CD4-positive, alpha-beta T cell (primary cell): ENCODE results near the gene EMP3. TPM values are rescaled to one million over a fixed set of nuclear protein-coding genes. Genes with fewer than 3 reads are reported as not detected.

ENCODE experiments used
- ATAC-seq: fragments of 200-7000 bp; cut with Tn5 transposase; one replicate; pipeline ENCODE4 v1.10.0; 2022; ENCODE audit warnings: mild to moderate bottlenecking; ENCODE audit not compliant: poor library complexity
- CTCF ChIA-PET: fragments of 350-600 bp; sonication (Branson Sonifier 250); formaldehyde crosslinking; loops from one replicate; lab custom pipeline; 2021; ENCODE audit warnings: antibody characterized with exemption, inconsistent platforms; lab: Charles Lee
- POLR2A ChIA-PET: fragments of 350-600 bp; sonication (Branson Sonifier 250); formaldehyde crosslinking; loops from one replicate; lab custom pipeline; 2021; ENCODE audit warnings: antibody characterized with exemption, inconsistent platforms; lab: Charles Lee
- DNase-seq, 14 experiments: peaks; one replicate each; pipeline ENCODE4 v3.0.0-alpha.2; 2013 to 2020; ENCODE audit warnings: mixed read lengths in 2 of 14
- H3K27ac ChIP-seq, 2 donors: one replicate each; pipeline versions ENCODE4 v1.5.1 to v1.7.0; 2013; ENCODE audit warnings: low read length in 2 of 2, low read depth in 1 of 2, mild to moderate bottlenecking in 1 of 2
- H3K27me3 ChIP-seq, 2 experiments: 1 replicate in 1 of 2; 2 replicates in 1 of 2; pipeline versions ENCODE4 v1.6.1 to v1.7.0; 2013; ENCODE audit warnings: low read length in 2 of 2, control low read depth in 1 of 2, mild to moderate bottlenecking in 1 of 2, moderate library complexity in 1 of 2; ENCODE audit not compliant: insufficient read depth in 2 of 2, control insufficient read depth in 1 of 2
- H3K36me3 ChIP-seq: one replicate; pipeline ENCODE4 v1.6.1; 2013; ENCODE audit warnings: low read length, control low read depth; ENCODE audit not compliant: insufficient read depth
- H3K4me1 ChIP-seq: one replicate; pipeline ENCODE4 v1.6.1; 2013; ENCODE audit warnings: low read length, control low read depth; ENCODE audit not compliant: insufficient read depth
- H3K4me3 ChIP-seq: one replicate; pipeline ENCODE4 v1.5.1; 2013; ENCODE audit warnings: mild to moderate bottlenecking, low read length, moderate library complexity
- H3K9me3 ChIP-seq, 2 experiments: 1 replicate in 1 of 2; 2 replicates in 1 of 2; pipeline versions ENCODE4 v1.6.1 to v1.7.0; 2013; ENCODE audit warnings: low read length in 2 of 2, mild to moderate bottlenecking in 2 of 2, control low read depth in 1 of 2, moderate library complexity in 1 of 2; ENCODE audit not compliant: control insufficient read depth in 1 of 2, insufficient read depth in 1 of 2
- H3K27ac Mint-ChIP-seq: one replicate; pipeline ENCODE4 v1.8.0; 2020; ENCODE audit warnings: mixed read lengths
- H3K27me3 Mint-ChIP-seq: one replicate; pipeline ENCODE4 v1.8.0; 2021; ENCODE audit warnings: mixed read lengths
- H3K36me3 Mint-ChIP-seq: one replicate; pipeline ENCODE4 v1.8.0; 2021; ENCODE audit warnings: low read depth, mixed read lengths
- H3K4me1 Mint-ChIP-seq: one replicate; pipeline ENCODE4 v1.8.0; 2021; ENCODE audit warnings: low read depth, mixed read lengths
- H3K4me3 Mint-ChIP-seq: one replicate; pipeline ENCODE4 v1.8.0; 2020; ENCODE audit warnings: mild to moderate bottlenecking, mixed read lengths
- H3K9me3 Mint-ChIP-seq: one replicate; pipeline ENCODE4 v1.8.0; 2020; ENCODE audit warnings: mixed read lengths
- CTCF ChIP-seq: fragments of 200-600 bp; IDR thresholded peaks from one replicate; pipeline ENCODE4 v1.8.0; 2022; ENCODE audit warnings: antibody characterized with exemption, mild to moderate bottlenecking
- intact Hi-C, 2 experiments: fragments of 100-400 bp; cut with DNase I in 1 of 2; cut with micrococcal nuclease in 1 of 2; formaldehyde crosslinking; loops; one replicate each; pipeline versions ENCODE4 v1.15.1 to v1.9.0; 2023 to 2025; cut with DNase I, micrococcal nuclease
- total RNA-seq, 174 experiments: library from RNA in 2 of 174; stranded (reverse) in 2 of 174; gene quantifications; one replicate each; pipeline ENCODE4 v1.2.3 and lab custom pipeline; 2021 to 2026

Gene EMP3
- total RNA-seq, 2 experiments from 2014 or later: 185 to 201 TPM

GRCh38 chr19:48284896-48285295 is 40.5 kb upstream of the EMP3 start:
- Histone ChIP-seq H3K27me3 (no peaks in the 10 kb centered on the region), H3K9me3 (peaks cover 5 to 14% of the 10 kb centered on the region in 2 experiments), H3K4me1 (no peaks in the 10 kb centered on the region), H3K36me3 (no peaks in the 10 kb centered on the region), H3K4me3 (no peak overlapping the region), H3K27ac (no peak overlapping the region)
- TF ChIP-seq CTCF: no peak
- H3K27me3 Mint-ChIP-seq: peaks cover 14% of the 10 kb centered on the region
- intact Hi-C loops: no loop called here
- H3K27ac Mint-ChIP-seq: no peak overlapping the region
- CTCF ChIA-PET: no interaction called here
- POLR2A ChIA-PET: no interaction called here
- DNase-seq (no peak), ATAC-seq (no peak)
- H3K9me3 Mint-ChIP-seq: peaks cover 4% of the 10 kb centered on the region
- no peaks in the 10 kb centered on the region for H3K4me1 Mint-ChIP-seq
- H3K4me3 Mint-ChIP-seq: no peak overlapping the region
- no peaks in the 10 kb centered on the region for H3K36me3 Mint-ChIP-seq

DNA sequence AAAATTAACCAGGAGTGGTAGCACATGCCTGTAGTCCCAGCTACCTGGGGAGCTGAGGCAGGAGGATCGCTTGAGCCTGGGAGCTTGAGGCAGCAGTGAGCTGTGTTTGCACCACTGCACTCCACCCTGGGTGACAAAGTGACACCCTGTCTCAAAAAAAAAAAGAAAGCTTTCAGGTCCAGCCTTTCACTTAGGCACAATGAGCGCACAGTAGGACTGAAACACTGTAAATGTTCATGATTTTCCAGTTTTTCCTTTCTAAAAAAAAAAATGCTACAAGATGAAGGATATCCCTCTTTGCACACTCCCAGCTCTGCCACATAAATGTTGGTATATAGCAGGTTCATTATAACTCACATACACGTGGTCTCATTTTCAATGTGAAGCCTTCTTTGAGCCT is 37.6 kb upstream of the EMP3 start:
- H3K4me1 ChIP-seq: peaks cover 10% of the 10 kb centered on the region
- POLR2A ChIA-PET: no interaction called here
- H3K9me3 Mint-ChIP-seq: peaks cover 4% of the 10 kb centered on the region
- CTCF ChIA-PET: no interaction called here
- no peaks in the 10 kb centered on the region for H3K36me3 ChIP-seq
- no peak overlapping the region for H3K4me3 ChIP-seq
- no peaks in the 10 kb centered on the region for H3K27me3 ChIP-seq
- H3K27ac ChIP-seq: no peak overlapping the region
- no peak for TF ChIP-seq CTCF
- H3K27me3 Mint-ChIP-seq: peaks cover 15% of the 10 kb centered on the region
- no peaks in the 10 kb centered on the region for H3K36me3 Mint-ChIP-seq
- no peak overlapping the region for H3K27ac Mint-ChIP-seq
- no peaks in the 10 kb centered on the region for H3K4me1 Mint-ChIP-seq
- no peak for DNase-seq
- intact Hi-C loops: no loop called here
- H3K4me3 Mint-ChIP-seq: no peak overlapping the region
- ATAC-seq: no peak
- peaks cover 5 to 13% of the 10 kb centered on the region in 2 experiments for H3K9me3 ChIP-seq

DNA sequence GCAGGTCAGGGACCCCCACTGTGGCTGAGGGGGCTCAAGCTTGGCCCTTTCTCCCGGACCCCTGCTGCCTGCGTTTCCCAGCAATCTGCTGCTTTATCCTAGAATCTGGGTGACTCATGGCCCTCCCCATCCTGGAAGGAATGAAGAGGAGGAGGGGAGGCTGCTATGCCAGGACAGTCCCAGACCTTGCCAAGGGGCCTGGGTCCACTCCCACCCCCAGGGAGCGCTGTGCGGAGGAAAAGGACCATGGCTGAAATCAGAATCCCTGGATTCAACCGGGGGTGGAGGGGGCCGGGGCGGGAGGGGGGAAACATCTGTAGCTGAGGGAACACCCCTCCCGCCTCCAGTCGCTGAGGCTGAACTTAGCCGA is 35.0 kb upstream of the EMP3 start:
- no peaks in the 10 kb centered on the region for H3K36me3 Mint-ChIP-seq
- H3K4me3 Mint-ChIP-seq: peak overlapping the region; percentile 25
- H3K36me3 ChIP-seq: no peaks in the 10 kb centered on the region
- no peak for ATAC-seq
- POLR2A ChIA-PET: no interaction called here
- CTCF ChIA-PET: interaction anchor here (1.8 kb wide), 1 partner anchor 43 kb away, joined by 6 read pairs; no protein-coding TSS in a partner anchor
- H3K27me3 Mint-ChIP-seq: peaks cover 18% of the 10 kb centered on the region
- H3K27ac ChIP-seq: no peak overlapping the region
- H3K9me3 Mint-ChIP-seq: peaks cover 4% of the 10 kb centered on the region
- no peak for TF ChIP-seq CTCF
- no peak overlapping the region for H3K4me3 ChIP-seq
- no peaks in the 10 kb centered on the region for H3K4me1 Mint-ChIP-seq
- H3K4me1 ChIP-seq: peaks cover 10% of the 10 kb centered on the region
- H3K9me3 ChIP-seq: peaks cover 4 to 5% of the 10 kb centered on the region in 2 experiments
- H3K27me3 ChIP-seq: no peaks in the 10 kb centered on the region
- intact Hi-C loops: loop anchor here in 1 of 2 experiments (2.0 kb wide), 1 partner anchor 184 kb away; no protein-coding TSS in a partner anchor
- DNase-seq: no peak
- no peak overlapping the region for H3K27ac Mint-ChIP-seq
